ENCODE results near the gene SSTR5.

SSTR5 gene

GRCh38 chr16:1070084-1070863 is 2.3 kb upstream of the SSTR5 start:
- Histone ChIP-seq H3K4me3 (ENCODE audit: low read depth, low read length) (no peak overlapping the region), H3K4me1 (no peaks in the 10 kb centered on the region), H3K4me2 (ENCODE audit: low read length) (no peak overlapping the region), H2AFZ (no peak overlapping the region), H3K27ac (no peak overlapping the region), H3K79me2 (no peaks in the 10 kb centered on the region), H3K27me3 (ENCODE audit: control insufficient read depth, insufficient read depth, low read length) (peaks cover 4% of the 10 kb centered on the region), H3K36me3 (ENCODE audit: control insufficient read depth, insufficient read depth, low read length) (no peaks in the 10 kb centered on the region), H3K9me3 (ENCODE audit: control insufficient read depth, low read length) (no peaks in the 10 kb centered on the region), H3K9ac (no peak overlapping the region)
- TF ChIP-seq CTCF (IDR thresholded peaks at IDR 0.05): no peak

GRCh38 chr16:1070864-1071408 is 1.6 kb upstream of the SSTR5 start:
- no peak for TF ChIP-seq CTCF (IDR thresholded peaks at IDR 0.05)
- Histone ChIP-seq H3K4me1 (no peaks in the 10 kb centered on the region), H3K27me3 (ENCODE audit: control insufficient read depth, insufficient read depth, low read length) (peaks cover 4% of the 10 kb centered on the region), H3K4me2 (ENCODE audit: low read length) (no peak overlapping the region), H3K9ac (no peak overlapping the region), H3K4me3 (ENCODE audit: low read depth, low read length) (no peak overlapping the region), H3K27ac (no peak overlapping the region), H3K79me2 (no peaks in the 10 kb centered on the region), H2AFZ (no peak overlapping the region), H3K36me3 (ENCODE audit: control insufficient read depth, insufficient read depth, low read length) (no peaks in the 10 kb centered on the region), H3K9me3 (ENCODE audit: control insufficient read depth, low read length) (no peaks in the 10 kb centered on the region)

DNA sequence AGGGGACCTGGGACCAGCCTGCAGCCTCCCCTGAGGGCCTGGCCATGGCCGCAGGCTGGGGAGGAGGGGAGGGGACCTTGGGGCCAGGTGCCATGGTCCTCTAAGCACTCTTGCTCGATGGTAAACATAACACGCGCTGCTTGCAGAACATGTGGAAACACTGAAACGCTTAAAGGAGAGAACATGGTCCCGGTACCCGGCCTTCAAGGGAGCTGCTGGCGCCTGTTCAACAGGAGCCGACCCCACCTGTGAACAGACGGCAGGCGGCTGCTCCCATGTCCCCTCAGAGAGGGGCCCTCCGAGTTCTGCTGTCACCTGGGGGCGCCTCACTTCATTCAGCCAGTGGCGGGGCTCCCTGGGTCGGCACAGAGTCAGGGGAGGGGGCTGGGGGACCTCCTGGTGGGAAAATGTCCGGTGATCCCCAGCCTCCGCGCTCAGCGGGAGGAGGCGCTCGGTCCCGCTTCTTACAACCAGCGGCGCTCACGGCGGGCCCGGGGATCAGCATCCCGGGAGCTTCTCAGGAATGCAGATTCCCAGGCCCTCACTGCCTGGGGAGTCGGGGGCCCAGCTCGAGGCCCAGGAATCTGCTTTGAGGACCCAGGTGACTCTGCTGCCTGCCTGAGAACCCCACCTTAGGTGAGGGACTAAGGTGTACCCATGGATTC is 854 bp upstream of the SSTR5 start:
- H3K9me3 ChIP-seq (ENCODE audit: control insufficient read depth, low read length): no peaks in the 10 kb centered on the region
- H3K4me2 ChIP-seq (ENCODE audit: low read length): no peak overlapping the region
- H3K4me3 ChIP-seq (ENCODE audit: low read depth, low read length): no peak overlapping the region
- peaks cover 4% of the 10 kb centered on the region for H3K27me3 ChIP-seq (ENCODE audit: control insufficient read depth, insufficient read depth, low read length)
- no peak for TF ChIP-seq CTCF (IDR thresholded peaks at IDR 0.05)
- no peak overlapping the region for H3K9ac ChIP-seq
- H3K4me1 ChIP-seq: no peaks in the 10 kb centered on the region
- H3K79me2 ChIP-seq: no peaks in the 10 kb centered on the region
- no peaks in the 10 kb centered on the region for H3K36me3 ChIP-seq (ENCODE audit: control insufficient read depth, insufficient read depth, low read length)
- H3K27ac ChIP-seq: no peak overlapping the region
- H2AFZ ChIP-seq: no peak overlapping the region

DNA sequence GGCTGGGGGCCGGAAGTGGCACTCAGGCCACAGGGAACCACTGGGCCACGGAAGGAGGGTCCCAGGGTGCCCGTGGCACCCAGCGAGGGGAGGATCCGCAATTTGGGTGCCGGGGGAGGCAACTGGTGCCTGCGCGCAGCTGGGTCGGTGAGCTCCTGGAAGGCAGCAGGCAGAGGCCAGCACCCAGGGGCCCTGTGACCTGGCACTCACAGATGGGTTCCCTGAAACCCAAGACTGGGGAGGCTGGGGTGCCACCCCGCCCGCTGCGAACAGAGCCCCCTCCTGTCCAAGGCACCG is 663 bp downstream of the SSTR5 start:
- H3K79me2 ChIP-seq: no peaks in the 10 kb centered on the region
- H3K4me2 ChIP-seq (ENCODE audit: low read length): no peak overlapping the region
- H3K27me3 ChIP-seq (ENCODE audit: control insufficient read depth, insufficient read depth, low read length): peaks cover 4% of the 10 kb centered on the region
- H3K36me3 ChIP-seq (ENCODE audit: control insufficient read depth, insufficient read depth, low read length): no peaks in the 10 kb centered on the region
- no peaks in the 10 kb centered on the region for H3K9me3 ChIP-seq (ENCODE audit: control insufficient read depth, low read length)
- no peaks in the 10 kb centered on the region for H3K4me1 ChIP-seq
- no peak for TF ChIP-seq CTCF (IDR thresholded peaks at IDR 0.05)
- no peak overlapping the region for H3K9ac ChIP-seq
- H3K27ac ChIP-seq: no peak overlapping the region
- no peak overlapping the region for H2AFZ ChIP-seq
- no peak overlapping the region for H3K4me3 ChIP-seq (ENCODE audit: low read depth, low read length)

All from parathyroid adenoma (tissue), 2 donors.